Panc1 (cell line): Measurements from ENCODE around the gene FARP2. TPM values are rescaled to one million over a fixed set of nuclear protein-coding genes. Genes with fewer than 3 reads are reported as not detected.
"Not testable (repeated sequence)": the region's sequence is repeated elsewhere in the genome, so short reads cannot be mapped to it uniquely, and the experiment has no call there.

Experiments used
- ATAC-seq: fragments of 200-7000 bp; cut with Tn5 transposase; 2 replicates; pipeline ENCODE4 v1.9.1; 2020; ENCODE audit warnings: mild to moderate bottlenecking, moderate library complexity
- BruUV-seq: library from RNA; stranded (reverse); fragments of 400-500 nt; replicated peaks from 2 replicates; lab custom pipeline; 2021; lab: Mats Ljungman, UMichigan
- CTCF ChIA-PET: fragments of 300-600 bp; sonication (Branson Sonifier 250); formaldehyde crosslinking; loops from one replicate; lab custom pipeline; 2022; ENCODE audit warnings: antibody characterized with exemption; lab: Charles Lee
- POLR2A ChIA-PET: fragments of 300-600 bp; sonication (Branson Sonifier 250); formaldehyde crosslinking; loops from one replicate; lab custom pipeline; 2022; ENCODE audit warnings: antibody characterized with exemption; lab: Charles Lee
- DNase-seq: peaks from one replicate; pipeline ENCODE4 v3.0.0-alpha.2; 2010; ENCODE audit warnings: low read depth, low spot score
- H3K27ac ChIP-seq: 2 replicates; pipeline ENCODE4 v1.5.1; 2011; ENCODE audit warnings: mild to moderate bottlenecking, low read length, inconsistent platforms
- H3K27me3 ChIP-seq: fragments of 200-500 bp; sonication (Bioruptor generic); 2 replicates; pipeline ENCODE4 v1.6.0; 2014; ENCODE audit warnings: low read length, inconsistent platforms; ENCODE audit not compliant: control insufficient read depth, insufficient read depth
- H3K36me3 ChIP-seq: fragments of 200-500 bp; sonication (Bioruptor generic); 2 replicates; pipeline ENCODE4 v1.5.1; 2014; ENCODE audit warnings: inconsistent platforms, mild to moderate bottlenecking, low read length, moderate library complexity; ENCODE audit not compliant: control insufficient read depth, insufficient read depth
- H3K4me1 ChIP-seq: 2 replicates; pipeline ENCODE4 v1.5.1; 2011; ENCODE audit warnings: inconsistent platforms, mild to moderate bottlenecking, low read length, moderate library complexity; ENCODE audit not compliant: control insufficient read depth, insufficient read depth
- H3K4me3 ChIP-seq, 2 experiments: 2 replicates each; pipeline ENCODE4 v1.5.1; 2011 to 2012; ENCODE audit warnings: low read depth in 2 of 2, low read length in 2 of 2, mild to moderate bottlenecking in 2 of 2, inconsistent platforms in 1 of 2, moderate library complexity in 1 of 2
- H3K9me3 ChIP-seq: fragments of 200-500 bp; sonication (Bioruptor generic); 2 replicates; pipeline ENCODE4 v1.5.1; 2014; ENCODE audit warnings: low read depth, mild to moderate bottlenecking, inconsistent platforms, low read length, moderate library complexity; ENCODE audit not compliant: control insufficient read depth, insufficient read depth
- CTCF ChIP-seq: fragments of 450-650 bp; IDR thresholded peaks from 2 replicates; pipeline ENCODE4 v1.5.1; 2017; ENCODE audit warnings: mild to moderate bottlenecking
- POLR2AphosphoS5 ChIP-seq: IDR thresholded peaks from 2 replicates; pipeline ENCODE4 v1.6.1; 2012; ENCODE audit warnings: mild to moderate bottlenecking, low read depth, low read length, moderate library complexity
- REST ChIP-seq, 2 experiments: IDR thresholded peaks; 2 replicates each; pipeline ENCODE4 v1.6.1; 2011 to 2012; ENCODE audit warnings: low read depth in 2 of 2, control low read depth in 1 of 2, low read length in 1 of 2, mild to moderate bottlenecking in 1 of 2, moderate library complexity in 1 of 2; ENCODE audit not compliant: insufficient read depth in 1 of 2
- SIN3A ChIP-seq: IDR thresholded peaks from 2 replicates; pipeline ENCODE4 v1.6.1; 2012; ENCODE audit warnings: low read depth, mild to moderate bottlenecking, low read length, moderate library complexity, borderline replicate concordance; ENCODE audit not compliant: insufficient read depth
- TCF7L2 ChIP-seq: IDR thresholded peaks from 2 replicates; pipeline ENCODE4 v1.6.1; 2011; ENCODE audit warnings: mild to moderate bottlenecking, low read depth, low read length, inconsistent platforms
- in situ Hi-C: cut with HindIII; loops from 2 replicates; pipeline ENCODE4 v1.10.0; 2016; ENCODE audit warnings: low sequenced_read_pairs, low pct_unique_long_range_greater_than_20kb
- intact Hi-C: fragments of 100-400 bp; cut with micrococcal nuclease; formaldehyde crosslinking; loops from one replicate; pipeline ENCODE4 v1.10.0; 2022; ENCODE audit not compliant: unreplicated experiment
- total RNA-seq: library from RNA; stranded (reverse); gene quantifications from one replicate; pipeline ENCODE4 v1.2.1, GENCODE V29; 2021; ENCODE audit not compliant: unreplicated experiment

Gene FARP2
- total RNA-seq, 1 experiment from 2014 or later: 80.3 TPM

DNA sequence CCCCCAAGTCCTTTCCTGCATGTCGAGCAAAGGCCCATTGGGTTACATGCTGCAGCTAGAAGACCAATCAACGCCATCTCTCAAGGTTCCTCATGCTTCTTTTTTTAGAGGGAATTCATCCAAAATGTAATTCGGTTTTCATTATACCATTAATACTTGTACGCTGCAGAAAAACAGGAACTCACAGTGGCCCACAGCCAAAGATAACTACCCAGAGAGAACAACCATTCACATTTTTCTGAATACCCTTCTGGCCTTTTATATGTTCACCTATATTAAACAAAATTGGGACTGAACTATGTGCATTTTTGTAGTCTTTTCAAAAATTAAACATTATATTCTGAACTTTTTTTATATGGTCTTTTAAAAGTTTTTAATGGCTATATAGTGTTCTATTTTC is 25.8 kb downstream of the FARP2 start:
- CTCF ChIA-PET: no interaction called here
- intact Hi-C loops: no loop called here
- TF ChIP-seq CTCF (no peak), TCF7L2 (no peak), SIN3A (no peak), POLR2AphosphoS5 (no peak), REST (IDR thresholded peaks at IDR 0.05; ENCODE audit: insufficient read depth in 1 of 2, low read depth in 2 of 2, low read length in 1 of 2) (no peak)
- BruUV-seq: no TSS peak
- no peak overlapping the region for H3K27ac ChIP-seq
- no peaks in the 10 kb centered on the region for H3K9me3 ChIP-seq
- H3K36me3 ChIP-seq: no peaks in the 10 kb centered on the region
- DNase-seq (no peak), ATAC-seq (no peak)
- no peaks in the 10 kb centered on the region; the same call in 1 of the 2 replicates for H3K4me1 ChIP-seq
- H3K4me3 ChIP-seq: no peak overlapping the region
- POLR2A ChIA-PET: no interaction called here
- no peaks in the 10 kb centered on the region for H3K27me3 ChIP-seq
- in situ Hi-C loops: no loop called here

DNA sequence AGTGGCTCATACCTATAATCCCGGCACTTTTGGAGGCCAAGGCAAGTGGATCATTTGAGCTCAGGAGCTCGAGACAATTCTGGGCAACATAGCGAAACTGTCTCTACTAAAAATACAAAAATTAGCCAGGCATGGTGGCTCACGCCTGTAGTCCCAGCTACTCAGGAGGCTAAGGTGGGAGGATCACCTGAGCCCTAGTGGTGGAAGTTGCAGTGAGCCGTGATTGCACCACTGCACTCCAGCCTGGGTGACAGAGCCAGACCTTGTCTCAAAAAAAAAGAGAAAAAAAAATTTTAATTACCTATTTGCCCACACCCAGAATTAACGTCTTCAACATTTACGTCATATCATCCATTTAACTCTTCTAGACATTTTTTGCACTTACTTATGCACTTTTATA is 29.4 kb downstream of the FARP2 start:
- DNase-seq, H3K4me3 ChIP-seq, H3K27me3 ChIP-seq, intact Hi-C loops, BruUV-seq, POLR2A ChIA-PET, H3K4me1 ChIP-seq, H3K9me3 ChIP-seq, H3K27ac ChIP-seq, ATAC-seq, in situ Hi-C loops, CTCF ChIA-PET, H3K36me3 ChIP-seq: not testable (repeated sequence)

DNA sequence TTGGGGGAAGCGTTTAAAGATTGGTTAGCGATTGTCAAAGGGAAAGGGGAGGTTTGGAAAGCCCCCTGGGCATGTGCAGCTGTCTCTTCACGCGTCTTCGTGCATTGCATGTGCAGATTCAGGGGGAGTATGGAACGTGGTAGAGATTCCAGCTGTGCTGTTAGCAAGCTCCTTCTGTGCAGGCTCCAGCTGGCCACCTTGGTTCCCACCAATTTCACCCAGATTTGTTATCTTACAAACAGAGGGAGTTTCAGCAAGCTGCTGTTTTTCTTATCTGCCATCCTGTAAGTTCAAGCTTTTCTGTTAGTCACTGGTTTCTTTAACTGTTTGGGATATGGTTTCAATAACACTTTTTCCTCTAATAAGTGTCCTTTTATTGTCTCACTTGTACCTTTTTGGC is 30.4 kb downstream of the FARP2 start:
- DNase-seq: no peak
- CTCF ChIA-PET: no interaction called here
- in situ Hi-C loops (no loop called here), intact Hi-C loops (no loop called here)
- Histone ChIP-seq H3K4me3 (no peak overlapping the region), H3K27ac (no peak overlapping the region), H3K9me3 (no peaks in the 10 kb centered on the region), H3K4me1 (no peaks in the 10 kb centered on the region), H3K27me3 (no peaks in the 10 kb centered on the region), H3K36me3 (no peaks in the 10 kb centered on the region)
- BruUV-seq: no TSS peak
- no peak for TF ChIP-seq CTCF
- no peak for TF ChIP-seq REST (IDR thresholded peaks at IDR 0.05; ENCODE audit: insufficient read depth in 1 of 2, low read depth in 2 of 2, low read length in 1 of 2)
- TF ChIP-seq POLR2AphosphoS5: no peak
- TF ChIP-seq SIN3A: no peak
- TF ChIP-seq TCF7L2: no peak
- no peak for ATAC-seq
- POLR2A ChIA-PET: interaction anchor here (0.6 kb wide), 1 partner anchor 17 kb away, joined by 3 read pairs; no protein-coding TSS in a partner anchor
